GM23338 (cell line): ENCODE measurements around the gene MFSD6. TPM values are rescaled to one million over a fixed set of nuclear protein-coding genes. Genes with fewer than 3 reads are reported as not detected.

Source experiments
- ATAC-seq: fragments of 200-7000 bp; cut with Tn5 transposase; 3 replicates; pipeline ENCODE4 v1.9.1; 2020
- DNase-seq: peaks from one replicate; pipeline ENCODE4 v3.0.0-alpha.2; 2015; ENCODE audit warnings: low spot score
- H2AFZ ChIP-seq: fragments of 200-600 bp; sonication (generic); 2 replicates; pipeline ENCODE4 v1.8.0; 2016; ENCODE audit warnings: antibody characterized with exemption, mild to moderate bottlenecking, moderate library complexity
- H3F3A ChIP-seq: fragments of 200-600 bp; sonication (generic); replicated peaks from 2 replicates; pipeline ENCODE4 v1.8.0; 2017; ENCODE audit warnings: antibody characterized with exemption, mixed run types, low read depth
- H3K27ac ChIP-seq: fragments of 200-600 bp; sonication (generic); 2 replicates; pipeline ENCODE4 v1.6.1; 2016; ENCODE audit warnings: low read depth
- H3K27me3 ChIP-seq: fragments of 200-600 bp; sonication (generic); 2 replicates; pipeline ENCODE4 v1.8.0; 2016; ENCODE audit warnings: mild to moderate bottlenecking, mixed run types, moderate library complexity; ENCODE audit not compliant: insufficient read depth
- H3K36me3 ChIP-seq: fragments of 200-600 bp; sonication (generic); 2 replicates; pipeline ENCODE4 v1.8.0; 2016; ENCODE audit warnings: mild to moderate bottlenecking; ENCODE audit not compliant: insufficient read depth
- H3K4me1 ChIP-seq: fragments of 200-600 bp; sonication (generic); 2 replicates; pipeline ENCODE4 v1.8.0; 2016; ENCODE audit warnings: mild to moderate bottlenecking, moderate library complexity; ENCODE audit not compliant: insufficient read depth
- H3K4me2 ChIP-seq: fragments of 200-600 bp; sonication (generic); 2 replicates; pipeline ENCODE4 v1.7.1; 2017; ENCODE audit warnings: mixed run types
- H3K4me3 ChIP-seq: fragments of 200-600 bp; sonication (generic); 2 replicates; pipeline ENCODE4 v1.6.1; 2016; ENCODE audit warnings: mixed run types
- H3K79me2 ChIP-seq: fragments of 200-600 bp; sonication (generic); replicated peaks from 2 replicates; pipeline ENCODE4 v1.8.0; 2017; ENCODE audit warnings: mild to moderate bottlenecking; ENCODE audit not compliant: insufficient read depth
- H3K9me2 ChIP-seq: fragments of 200-600 bp; sonication (generic); 2 replicates; pipeline ENCODE4 v1.8.0; 2017; ENCODE audit not compliant: insufficient read depth
- H4K20me1 ChIP-seq: fragments of 200-600 bp; sonication (generic); replicated peaks from 2 replicates; pipeline ENCODE4 v1.8.0; 2017; ENCODE audit warnings: mild to moderate bottlenecking; ENCODE audit not compliant: insufficient read depth
- H3K27ac Mint-ChIP-seq: 2 replicates; pipeline ENCODE4 v1.8.0; 2020; ENCODE audit warnings: inconsistent platforms, mild to moderate bottlenecking, moderate library complexity, mixed read lengths
- H3K27me3 Mint-ChIP-seq: 3 replicates; pipeline ENCODE4 v1.8.0; 2022; ENCODE audit warnings: low read depth, mild to moderate bottlenecking, moderate library complexity, mixed read lengths, inconsistent platforms; ENCODE audit not compliant: insufficient read depth, poor library complexity
- H3K36me3 Mint-ChIP-seq: 3 replicates; pipeline ENCODE4 v1.8.0; 2021; ENCODE audit warnings: low read depth, mild to moderate bottlenecking, inconsistent platforms, moderate library complexity, mixed read lengths
- H3K4me1 Mint-ChIP-seq: 3 replicates; pipeline ENCODE4 v1.8.0; 2020; ENCODE audit warnings: mild to moderate bottlenecking, inconsistent platforms, mixed read lengths
- H3K4me3 Mint-ChIP-seq: 3 replicates; pipeline ENCODE4 v1.8.0; 2021; ENCODE audit warnings: moderate library complexity, mild to moderate bottlenecking, inconsistent platforms, mixed read lengths
- H3K9me3 Mint-ChIP-seq: 3 replicates; pipeline ENCODE4 v1.8.0; 2020; ENCODE audit warnings: moderate library complexity, mild to moderate bottlenecking, inconsistent platforms, mixed read lengths
- CREB1 ChIP-seq: fragments of 250-450 bp; sonication (Bioruptor Pico); IDR thresholded peaks from 2 replicates; pipeline ENCODE4 v1.5.0; 2020; ENCODE audit warnings: low read depth, mild to moderate bottlenecking, moderate library complexity
- EZH2 ChIP-seq: fragments of 200-600 bp; sonication (generic); IDR thresholded peaks from one replicate; pipeline ENCODE4 v1.8.0; 2017; ENCODE audit warnings: antibody characterized with exemption, mild to moderate bottlenecking, low read depth; ENCODE audit not compliant: unreplicated experiment
- EZH2phosphoT487 ChIP-seq: fragments of 200-600 bp; sonication (generic); IDR thresholded peaks from one replicate; pipeline ENCODE4 v1.8.1; 2018; ENCODE audit warnings: antibody characterized with exemption; ENCODE audit not compliant: unreplicated experiment
- JUNB ChIP-seq: IDR thresholded peaks from one replicate; pipeline ENCODE4 v1.6.1; 2016; ENCODE audit warnings: antibody characterized with exemption; ENCODE audit not compliant: unreplicated experiment
- NANOG ChIP-seq: IDR thresholded peaks from 2 replicates; pipeline ENCODE4 v1.6.1; 2016; ENCODE audit warnings: antibody characterized with exemption, borderline replicate concordance
- POLR2AphosphoS5 ChIP-seq: IDR thresholded peaks from 2 replicates; pipeline ENCODE4 v1.6.1; 2016; ENCODE audit warnings: antibody characterized with exemption, low read depth
- STAT1 ChIP-seq: IDR thresholded peaks from one replicate; pipeline ENCODE4 v1.6.1; 2016; ENCODE audit warnings: antibody characterized with exemption; ENCODE audit not compliant: unreplicated experiment
- ZNF331 ChIP-seq: fragments of 250-450 bp; sonication (Bioruptor Pico); IDR thresholded peaks from 2 replicates; pipeline ENCODE4 v1.5.0; 2020; ENCODE audit warnings: low read depth, mild to moderate bottlenecking, moderate library complexity
- polyA plus RNA-seq: library from polyadenylated mRNA; unstranded; fragments of >200 nt; fragmentation: Nextera tagmentation; extraction: Ambion mirVana; gene quantifications from 2 replicates; pipeline ENCODE4 v1.2.1, GENCODE V29; 2016
- total RNA-seq: library from RNA; depleted of rRNA; stranded (reverse); fragments of >200 nt; shearing (Covaris generic); gene quantifications from 2 replicates; pipeline ENCODE4 v1.2.3, GENCODE V29; 2014
- TF ChIP-seq, protein P1 (sequence below), 2 experiments: fragments of 200-600 bp in 1 of 2; sonication (generic) in 1 of 2; conservative IDR thresholded peaks; 2 replicates each; pipeline versions ENCODE4 v1.5.1 to v1.6.1; 2016 to 2017; ENCODE audit warnings: antibody characterized with exemption in 2 of 2, low read depth in 2 of 2, mild to moderate bottlenecking in 2 of 2, moderate library complexity in 1 of 2
- TF ChIP-seq, protein P2 (sequence below): IDR thresholded peaks from one replicate; pipeline ENCODE4 v1.6.1; 2018; ENCODE audit warnings: antibody characterized with exemption; ENCODE audit not compliant: unreplicated experiment
- TF ChIP-seq, protein P3 (sequence below): IDR thresholded peaks from 2 replicates; pipeline ENCODE4 v1.6.1; 2016; ENCODE audit warnings: antibody characterized with exemption

The MFSD6 gene
- total and polyA plus RNA-seq, 2 experiments from 2014 or later: 2.3 to 9.6 TPM

DNA sequence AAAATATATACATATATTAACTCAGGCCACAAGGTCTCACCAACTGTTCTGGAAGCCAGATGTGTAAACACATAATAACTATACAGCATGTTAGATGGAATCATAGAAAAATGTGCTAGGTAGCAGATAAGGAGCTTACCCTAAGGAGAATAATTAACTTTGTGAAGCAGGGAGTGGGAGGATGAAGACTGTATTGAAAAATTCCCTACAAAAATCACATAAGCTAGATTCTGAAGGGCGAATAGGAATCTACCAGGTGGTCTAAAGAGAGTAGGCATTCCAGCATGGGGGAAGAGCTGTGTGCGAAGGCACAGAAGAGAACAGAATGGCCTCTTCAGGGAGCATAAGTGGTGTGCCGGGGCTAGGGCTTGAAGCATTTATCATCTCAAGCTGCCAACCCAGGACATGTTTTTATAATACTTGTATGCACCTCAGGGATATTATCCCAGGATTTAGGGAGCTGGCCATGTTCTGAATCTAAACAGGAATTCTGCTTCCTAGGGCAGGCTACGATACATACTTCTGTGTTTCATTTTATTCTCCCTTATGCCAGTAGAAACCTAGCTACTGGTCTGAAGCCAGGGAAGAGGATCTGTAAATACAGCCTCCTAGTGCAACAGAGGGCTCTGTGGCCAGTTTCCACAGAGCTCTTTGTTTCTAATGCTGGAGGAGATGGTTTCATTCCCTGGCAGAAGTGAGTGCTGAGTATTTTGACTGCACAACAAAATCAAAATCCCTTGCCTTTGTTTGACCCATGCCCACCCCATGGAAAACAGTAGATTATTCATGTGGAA lies 69.7 kb downstream of the MFSD6 start:
- H3K4me1 Mint-ChIP-seq: no peaks in the 10 kb centered on the region
- H3K36me3 Mint-ChIP-seq: peaks cover 7% of the 10 kb centered on the region; the same call in 1 of the 3 replicates
- no peak overlapping the region for H3K27ac Mint-ChIP-seq
- Histone ChIP-seq H3K27me3 (no peaks in the 10 kb centered on the region), H2AFZ (no peak overlapping the region), H3K9me2 (no peaks in the 10 kb centered on the region), H3F3A (no peaks in the 10 kb centered on the region), H3K4me2 (no peak overlapping the region), H3K79me2 (no peaks in the 10 kb centered on the region), H3K36me3 (no peaks in the 10 kb centered on the region), H3K4me3 (no peak overlapping the region), H3K4me1 (no peaks in the 10 kb centered on the region), H4K20me1 (no peaks in the 10 kb centered on the region), H3K27ac (no peak overlapping the region)
- no peak for TF ChIP-seq ZNF331
- TF ChIP-seq, protein P1, sequence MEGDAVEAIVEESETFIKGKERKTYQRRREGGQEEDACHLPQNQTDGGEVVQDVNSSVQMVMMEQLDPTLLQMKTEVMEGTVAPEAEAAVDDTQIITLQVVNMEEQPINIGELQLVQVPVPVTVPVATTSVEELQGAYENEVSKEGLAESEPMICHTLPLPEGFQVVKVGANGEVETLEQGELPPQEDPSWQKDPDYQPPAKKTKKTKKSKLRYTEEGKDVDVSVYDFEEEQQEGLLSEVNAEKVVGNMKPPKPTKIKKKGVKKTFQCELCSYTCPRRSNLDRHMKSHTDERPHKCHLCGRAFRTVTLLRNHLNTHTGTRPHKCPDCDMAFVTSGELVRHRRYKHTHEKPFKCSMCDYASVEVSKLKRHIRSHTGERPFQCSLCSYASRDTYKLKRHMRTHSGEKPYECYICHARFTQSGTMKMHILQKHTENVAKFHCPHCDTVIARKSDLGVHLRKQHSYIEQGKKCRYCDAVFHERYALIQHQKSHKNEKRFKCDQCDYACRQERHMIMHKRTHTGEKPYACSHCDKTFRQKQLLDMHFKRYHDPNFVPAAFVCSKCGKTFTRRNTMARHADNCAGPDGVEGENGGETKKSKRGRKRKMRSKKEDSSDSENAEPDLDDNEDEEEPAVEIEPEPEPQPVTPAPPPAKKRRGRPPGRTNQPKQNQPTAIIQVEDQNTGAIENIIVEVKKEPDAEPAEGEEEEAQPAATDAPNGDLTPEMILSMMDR (conservative IDR thresholded peaks at IDR 0.05; ENCODE audit: low read depth in 2 of 2): no peak
- ATAC-seq (no peak), DNase-seq (no peak)
- no peak overlapping the region for H3K4me3 Mint-ChIP-seq
- H3K9me3 Mint-ChIP-seq: no peaks in the 10 kb centered on the region
- no peaks in the 10 kb centered on the region for H3K27me3 Mint-ChIP-seq

DNA sequence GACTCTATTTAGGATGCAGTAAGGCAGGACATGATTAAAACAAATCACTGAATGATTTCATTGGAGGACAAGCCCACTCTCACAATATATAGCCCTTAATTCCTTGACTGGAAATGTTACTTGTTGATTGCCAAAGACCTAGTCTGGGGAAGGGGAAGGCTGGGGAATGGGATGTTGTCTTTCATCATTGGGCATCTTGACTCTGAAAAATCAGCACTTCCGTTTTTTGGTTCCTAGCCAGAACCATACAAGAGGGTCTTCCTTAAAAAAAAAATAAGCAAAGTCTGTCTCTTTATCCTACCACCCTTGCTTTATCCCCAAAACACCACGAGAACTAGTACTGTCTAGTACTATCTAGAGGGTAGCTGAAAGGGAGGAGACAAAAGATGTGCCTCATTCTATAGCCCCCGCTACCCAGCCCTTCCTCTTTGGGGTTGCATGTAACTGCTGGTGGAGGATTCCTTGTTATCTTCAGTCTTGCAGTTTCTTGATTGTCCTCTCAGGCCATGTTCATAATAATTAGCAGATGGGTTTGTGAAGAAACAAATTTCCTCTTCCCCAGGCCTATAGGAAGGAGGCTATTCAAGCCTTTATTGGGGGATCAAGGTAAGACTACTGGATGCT lies 70.5 kb downstream of the MFSD6 start:
- Histone ChIP-seq H4K20me1 (no peaks in the 10 kb centered on the region), H3F3A (no peaks in the 10 kb centered on the region), H3K36me3 (no peaks in the 10 kb centered on the region), H3K4me2 (no peak overlapping the region), H3K79me2 (no peaks in the 10 kb centered on the region), H3K4me1 (no peaks in the 10 kb centered on the region), H3K27me3 (no peaks in the 10 kb centered on the region), H3K27ac (no peak overlapping the region), H2AFZ (no peak overlapping the region), H3K4me3 (no peak overlapping the region), H3K9me2 (no peaks in the 10 kb centered on the region)
- Mint-ChIP-seq H3K4me3 (no peak overlapping the region), H3K27me3 (no peaks in the 10 kb centered on the region), H3K4me1 (no peaks in the 10 kb centered on the region), H3K36me3 (no peaks in the 10 kb centered on the region; the same call in 2 of the 3 replicates), H3K27ac (no peak overlapping the region), H3K9me3 (no peaks in the 10 kb centered on the region)
- TF ChIP-seq ZNF331 (no peak), EZH2phosphoT487 (no peak), JUNB (no peak), CREB1 (CRISPR knock-in tag) (no peak), POLR2AphosphoS5 (no peak), STAT1 (no peak), NANOG (no peak), EZH2 (no peak)
- TF ChIP-seq, protein P2, sequence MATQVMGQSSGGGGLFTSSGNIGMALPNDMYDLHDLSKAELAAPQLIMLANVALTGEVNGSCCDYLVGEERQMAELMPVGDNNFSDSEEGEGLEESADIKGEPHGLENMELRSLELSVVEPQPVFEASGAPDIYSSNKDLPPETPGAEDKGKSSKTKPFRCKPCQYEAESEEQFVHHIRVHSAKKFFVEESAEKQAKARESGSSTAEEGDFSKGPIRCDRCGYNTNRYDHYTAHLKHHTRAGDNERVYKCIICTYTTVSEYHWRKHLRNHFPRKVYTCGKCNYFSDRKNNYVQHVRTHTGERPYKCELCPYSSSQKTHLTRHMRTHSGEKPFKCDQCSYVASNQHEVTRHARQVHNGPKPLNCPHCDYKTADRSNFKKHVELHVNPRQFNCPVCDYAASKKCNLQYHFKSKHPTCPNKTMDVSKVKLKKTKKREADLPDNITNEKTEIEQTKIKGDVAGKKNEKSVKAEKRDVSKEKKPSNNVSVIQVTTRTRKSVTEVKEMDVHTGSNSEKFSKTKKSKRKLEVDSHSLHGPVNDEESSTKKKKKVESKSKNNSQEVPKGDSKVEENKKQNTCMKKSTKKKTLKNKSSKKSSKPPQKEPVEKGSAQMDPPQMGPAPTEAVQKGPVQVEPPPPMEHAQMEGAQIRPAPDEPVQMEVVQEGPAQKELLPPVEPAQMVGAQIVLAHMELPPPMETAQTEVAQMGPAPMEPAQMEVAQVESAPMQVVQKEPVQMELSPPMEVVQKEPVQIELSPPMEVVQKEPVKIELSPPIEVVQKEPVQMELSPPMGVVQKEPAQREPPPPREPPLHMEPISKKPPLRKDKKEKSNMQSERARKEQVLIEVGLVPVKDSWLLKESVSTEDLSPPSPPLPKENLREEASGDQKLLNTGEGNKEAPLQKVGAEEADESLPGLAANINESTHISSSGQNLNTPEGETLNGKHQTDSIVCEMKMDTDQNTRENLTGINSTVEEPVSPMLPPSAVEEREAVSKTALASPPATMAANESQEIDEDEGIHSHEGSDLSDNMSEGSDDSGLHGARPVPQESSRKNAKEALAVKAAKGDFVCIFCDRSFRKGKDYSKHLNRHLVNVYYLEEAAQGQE: no peak
- TF ChIP-seq, protein P1 (conservative IDR thresholded peaks at IDR 0.05; ENCODE audit: low read depth in 2 of 2): no peak
- TF ChIP-seq, protein P3, sequence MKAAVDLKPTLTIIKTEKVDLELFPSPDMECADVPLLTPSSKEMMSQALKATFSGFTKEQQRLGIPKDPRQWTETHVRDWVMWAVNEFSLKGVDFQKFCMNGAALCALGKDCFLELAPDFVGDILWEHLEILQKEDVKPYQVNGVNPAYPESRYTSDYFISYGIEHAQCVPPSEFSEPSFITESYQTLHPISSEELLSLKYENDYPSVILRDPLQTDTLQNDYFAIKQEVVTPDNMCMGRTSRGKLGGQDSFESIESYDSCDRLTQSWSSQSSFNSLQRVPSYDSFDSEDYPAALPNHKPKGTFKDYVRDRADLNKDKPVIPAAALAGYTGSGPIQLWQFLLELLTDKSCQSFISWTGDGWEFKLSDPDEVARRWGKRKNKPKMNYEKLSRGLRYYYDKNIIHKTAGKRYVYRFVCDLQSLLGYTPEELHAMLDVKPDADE: no peak
- DNase-seq (no peak), ATAC-seq (no peak)
